Endodermal cell (in vitro differentiated cells): Measurements from ENCODE around the gene PRR7. TPM values are rescaled to one million over a fixed set of nuclear protein-coding genes. Genes with fewer than 3 reads are reported as not detected.

Experiments used
- DNase-seq: peaks from one replicate; pipeline ENCODE4 v3.0.0-alpha.2; 2017
- H3K27ac ChIP-seq: 2 replicates; pipeline ENCODE4 v1.5.1; 2013; ENCODE audit warnings: mild to moderate bottlenecking, low read depth, low read length, moderate library complexity
- H3K27me3 ChIP-seq: 2 replicates; pipeline ENCODE4 v1.6.1; 2013; ENCODE audit warnings: mild to moderate bottlenecking, low read length, moderate library complexity; ENCODE audit not compliant: insufficient read depth, control insufficient read depth, poor library complexity, severe bottlenecking
- H3K36me3 ChIP-seq: 2 replicates; pipeline ENCODE4 v1.7.0; 2013; ENCODE audit warnings: mild to moderate bottlenecking, low read length, moderate library complexity; ENCODE audit not compliant: control insufficient read depth, insufficient read depth
- H3K4me1 ChIP-seq: one replicate; pipeline ENCODE4 v1.7.0; 2013; ENCODE audit warnings: low read length; ENCODE audit not compliant: control insufficient read depth, insufficient read depth
- H3K4me3 ChIP-seq: 2 replicates; pipeline ENCODE4 v1.5.1; 2013; ENCODE audit warnings: mild to moderate bottlenecking, low read length, moderate library complexity
- H3K9ac ChIP-seq: 2 replicates; pipeline ENCODE4 v1.6.1; 2013; ENCODE audit warnings: mild to moderate bottlenecking, low read length, moderate library complexity; ENCODE audit not compliant: poor library complexity, severe bottlenecking; ENCODE audit errors: extremely low read depth
- H3K9me3 ChIP-seq: 2 replicates; pipeline ENCODE4 v1.6.1; 2013; ENCODE audit warnings: mild to moderate bottlenecking, low read length, moderate library complexity; ENCODE audit not compliant: control insufficient read depth
- H3K27ac Mint-ChIP-seq: 2 replicates; pipeline ENCODE4 v1.8.0; 2020; ENCODE audit warnings: mixed read lengths
- H3K27me3 Mint-ChIP-seq: 2 replicates; pipeline ENCODE4 v1.8.0; 2021; ENCODE audit warnings: mild to moderate bottlenecking, mixed read lengths; ENCODE audit not compliant: insufficient read depth
- H3K36me3 Mint-ChIP-seq: 2 replicates; pipeline ENCODE4 v1.8.0; 2020; ENCODE audit warnings: low read depth, mixed read lengths
- H3K4me1 Mint-ChIP-seq: 2 replicates; pipeline ENCODE4 v1.8.0; 2020; ENCODE audit warnings: mixed read lengths
- H3K4me3 Mint-ChIP-seq: 2 replicates; pipeline ENCODE4 v1.8.0; 2020; ENCODE audit warnings: mild to moderate bottlenecking, moderate library complexity, mixed read lengths
- H3K9me3 Mint-ChIP-seq: 2 replicates; pipeline ENCODE4 v1.8.0; 2020; ENCODE audit warnings: mild to moderate bottlenecking, mixed read lengths
- CTCF ChIP-seq: fragments of 200-600 bp; sonication (generic); conservative IDR thresholded peaks from 2 replicates; pipeline ENCODE4 v1.5.0; 2021; ENCODE audit warnings: antibody characterized with exemption, mild to moderate bottlenecking
- WGBS, 2 experiments: methylation state at CpG; one replicate each; pipeline versions ENCODE4 v1.1.5 to v1.1.7; 2013; ENCODE audit warnings: missing lambda C conversion rate in 2 of 2, mixed read lengths in 1 of 2; ENCODE audit not compliant: insufficient coverage in 1 of 2, insufficient read length in 1 of 2; 5-methylcytosine and 5-hydroxymethylcytosine counted together
- total RNA-seq, 2 donors: library from RNA; stranded (reverse); fragmentation: NEBNext Ultra II Directional in 1 of 2; extraction: Animal tissue kit (Norgen Biotek cat#: 25700) in 1 of 2; gene quantifications; 2 replicates in 1 of 2; 3 replicates in 1 of 2; pipeline ENCODE4 v1.2.1, GENCODE V29; 2021

Gene PRR7
- total RNA-seq, 2 donors from 2014 or later: 4.7 to 8.0 TPM

GRCh38 chr5:177495243-177496060, 48.8 kb downstream of the PRR7 start:
- peak overlapping the region; percentile 71 for H3K9ac ChIP-seq
- H3K9me3 Mint-ChIP-seq: no peaks in the 10 kb centered on the region
- peak overlapping the region; percentile 94 for H3K27ac Mint-ChIP-seq
- WGBS, 2 experiments: 47 to 57% methylated on average over 8 to 14 of the region's 14 CpGs
- no peaks in the 10 kb centered on the region for H3K9me3 ChIP-seq
- peak; percentile 96 for DNase-seq
- peak overlapping the region; percentile 93 for H3K27ac ChIP-seq
- H3K27me3 ChIP-seq: peaks cover 14% of the 10 kb centered on the region
- H3K4me1 Mint-ChIP-seq: peaks cover 28% of the 10 kb centered on the region
- peaks cover 17% of the 10 kb centered on the region for H3K4me1 ChIP-seq
- peaks cover 45% of the 10 kb centered on the region for H3K36me3 ChIP-seq
- TF ChIP-seq CTCF: no peak
- H3K4me3 Mint-ChIP-seq: peak overlapping the region; percentile 74
- H3K27me3 Mint-ChIP-seq: peaks cover 28% of the 10 kb centered on the region
- H3K36me3 Mint-ChIP-seq: peaks cover 29% of the 10 kb centered on the region
- peak overlapping the region; percentile 92 for H3K4me3 ChIP-seq

- H3K9me3 ChIP-seq: no peaks in the 10 kb centered on the region
- H3K4me1 ChIP-seq: peaks cover 17% of the 10 kb centered on the region
- peaks cover 14% of the 10 kb centered on the region for H3K27me3 ChIP-seq
- Mint-ChIP-seq H3K36me3 (peaks cover 25% of the 10 kb centered on the region), H3K9me3 (no peaks in the 10 kb centered on the region), H3K4me1 (peaks cover 26% of the 10 kb centered on the region), H3K27me3 (peaks cover 30% of the 10 kb centered on the region), H3K4me3 (peak overlapping the region; percentile 74), H3K27ac (peak overlapping the region; percentile 94)
- peak overlapping the region; percentile 93 for H3K27ac ChIP-seq
- peak; percentile 86 for DNase-seq
- H3K9ac ChIP-seq: peak overlapping the region; percentile 71
- H3K4me3 ChIP-seq: peak overlapping the region; percentile 92
- 13 to 15% methylated on average over 10 to 12 of the region's 12 CpGs for WGBS, 2 experiments
- peak; percentile 62 for TF ChIP-seq CTCF
- peaks cover 38% of the 10 kb centered on the region for H3K36me3 ChIP-seq
Observed at GRCh38 chr5:177496070-177496726, 49.6 kb downstream of the PRR7 start.

GRCh38 chr5:177496727-177497291, 50.2 kb downstream of the PRR7 start:
- peaks cover 36% of the 10 kb centered on the region for H3K36me3 ChIP-seq
- peaks cover 30% of the 10 kb centered on the region for H3K27me3 Mint-ChIP-seq
- peak overlapping the region; percentile 71 for H3K9ac ChIP-seq
- no peak for TF ChIP-seq CTCF
- peak overlapping the region; percentile 94 for H3K27ac Mint-ChIP-seq
- H3K9me3 Mint-ChIP-seq: no peaks in the 10 kb centered on the region
- WGBS, 2 experiments: 0% methylated on average over 21 of the region's 29 CpGs; no CpG with 5 or more reads in 1 of the 2 experiments
- H3K27me3 ChIP-seq: peaks cover 14% of the 10 kb centered on the region
- peak overlapping the region; percentile 92 for H3K4me3 ChIP-seq
- H3K27ac ChIP-seq: peak overlapping the region; percentile 93
- H3K9me3 ChIP-seq: no peaks in the 10 kb centered on the region
- H3K4me1 ChIP-seq: peaks cover 17% of the 10 kb centered on the region
- DNase-seq: peak; percentile 95
- peaks cover 23% of the 10 kb centered on the region for H3K36me3 Mint-ChIP-seq
- peaks cover 24% of the 10 kb centered on the region for H3K4me1 Mint-ChIP-seq
- H3K4me3 Mint-ChIP-seq: peak overlapping the region; percentile 74
